Measurements from ENCODE around the gene IGFBP2.

IGFBP2 gene

DNA sequence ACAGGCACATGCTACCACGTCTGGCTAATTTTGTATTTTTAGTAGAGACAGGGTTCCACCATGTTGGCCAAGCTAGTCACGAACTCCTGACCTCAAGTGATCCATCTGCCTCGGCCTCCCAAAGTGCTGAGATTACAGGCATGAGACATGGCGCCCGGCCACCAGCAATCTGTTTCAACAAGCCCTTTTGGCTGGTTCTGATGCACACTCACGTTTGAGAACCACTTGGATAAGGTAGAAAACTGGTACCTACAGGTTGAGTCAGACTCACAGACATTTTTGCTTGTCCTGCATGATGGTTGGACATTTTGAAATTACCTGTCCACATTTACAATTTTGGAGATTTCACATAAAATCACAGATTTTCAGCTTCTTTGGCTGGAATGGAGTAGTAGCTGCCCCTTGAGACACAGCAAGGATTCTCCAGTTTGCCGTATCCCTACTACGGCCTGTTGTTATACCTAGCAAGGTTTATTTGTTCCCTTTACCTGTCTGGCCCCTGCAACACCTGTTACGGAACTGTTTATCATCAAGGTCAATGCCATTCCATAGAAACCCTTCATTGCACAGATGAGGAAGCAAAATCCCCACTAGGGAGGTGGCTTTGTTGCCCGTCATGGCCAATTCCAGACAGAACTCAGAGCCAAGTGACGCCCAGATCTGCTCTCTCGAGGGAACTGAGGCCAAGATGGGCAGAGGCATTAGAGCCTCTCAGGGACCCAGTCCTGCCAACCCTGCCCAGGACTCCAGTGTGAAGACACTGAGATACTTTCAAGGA is 31.4 kb upstream of the IGFBP2 start:
- ChIA-PET POLR2A (ENCODE audit: low non-redundant PET) (no interaction called here), CTCF (interaction anchor here (0.6 kb wide), 1 partner anchor 459 kb away, joined by 3 read pairs; no protein-coding TSS in a partner anchor)
- no peak for DNase-seq (ENCODE audit: low spot score)
- peak overlapping the region; percentile 63 for H3K27ac ChIP-seq
- TF ChIP-seq, protein P1, sequence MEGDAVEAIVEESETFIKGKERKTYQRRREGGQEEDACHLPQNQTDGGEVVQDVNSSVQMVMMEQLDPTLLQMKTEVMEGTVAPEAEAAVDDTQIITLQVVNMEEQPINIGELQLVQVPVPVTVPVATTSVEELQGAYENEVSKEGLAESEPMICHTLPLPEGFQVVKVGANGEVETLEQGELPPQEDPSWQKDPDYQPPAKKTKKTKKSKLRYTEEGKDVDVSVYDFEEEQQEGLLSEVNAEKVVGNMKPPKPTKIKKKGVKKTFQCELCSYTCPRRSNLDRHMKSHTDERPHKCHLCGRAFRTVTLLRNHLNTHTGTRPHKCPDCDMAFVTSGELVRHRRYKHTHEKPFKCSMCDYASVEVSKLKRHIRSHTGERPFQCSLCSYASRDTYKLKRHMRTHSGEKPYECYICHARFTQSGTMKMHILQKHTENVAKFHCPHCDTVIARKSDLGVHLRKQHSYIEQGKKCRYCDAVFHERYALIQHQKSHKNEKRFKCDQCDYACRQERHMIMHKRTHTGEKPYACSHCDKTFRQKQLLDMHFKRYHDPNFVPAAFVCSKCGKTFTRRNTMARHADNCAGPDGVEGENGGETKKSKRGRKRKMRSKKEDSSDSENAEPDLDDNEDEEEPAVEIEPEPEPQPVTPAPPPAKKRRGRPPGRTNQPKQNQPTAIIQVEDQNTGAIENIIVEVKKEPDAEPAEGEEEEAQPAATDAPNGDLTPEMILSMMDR (conservative IDR thresholded peaks at IDR 0.05; ENCODE audit: low read depth) = no peak

DNA sequence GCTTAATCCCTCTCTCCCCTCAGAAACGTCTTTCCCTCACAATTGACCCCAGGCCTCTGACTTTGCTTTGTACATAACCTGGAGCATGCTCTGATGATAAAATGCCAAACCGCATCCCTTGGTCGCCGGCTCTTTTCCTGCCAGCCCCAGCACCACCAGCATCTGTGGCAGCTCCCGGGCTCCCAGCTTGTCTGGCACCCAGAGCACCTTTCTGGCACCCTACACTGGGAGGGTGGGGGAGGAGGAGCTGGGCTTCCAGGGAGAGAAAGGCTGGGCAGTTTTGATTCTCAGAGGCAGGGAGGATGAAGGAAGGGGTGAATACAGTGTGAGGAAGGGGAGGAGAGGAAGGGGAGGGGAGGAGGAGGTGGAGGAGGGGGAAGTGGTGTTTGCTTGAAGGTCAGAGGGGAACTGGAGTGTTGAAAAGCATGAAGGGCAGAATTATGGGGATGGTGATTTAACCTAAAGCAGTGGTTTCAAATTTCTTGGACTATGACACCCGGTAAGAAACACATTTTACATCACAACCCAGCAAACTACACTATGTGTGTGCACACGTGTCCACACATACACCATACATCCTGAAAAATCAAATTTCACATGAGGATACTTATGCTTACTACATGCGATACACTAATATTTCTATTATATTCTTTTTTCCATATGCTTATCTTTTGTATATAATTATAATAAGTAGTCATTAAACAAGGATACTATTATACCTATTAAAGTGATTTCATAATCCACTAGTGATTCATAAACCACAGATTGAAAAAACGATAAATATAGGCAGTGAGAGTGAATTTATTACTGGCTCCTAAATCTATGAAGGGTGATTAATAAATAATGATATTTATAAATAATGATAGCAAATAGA is 30.0 kb upstream of the IGFBP2 start:
- TF ChIP-seq, protein P1 (conservative IDR thresholded peaks at IDR 0.05; ENCODE audit: low read depth) = no peak
- peak overlapping the region; percentile 63 for H3K27ac ChIP-seq
- ChIA-PET POLR2A (ENCODE audit: low non-redundant PET) (no interaction called here), CTCF (interaction anchor here (0.7 kb wide), 1 partner anchor 41 kb away, joined by 7 read pairs; no protein-coding TSS in a partner anchor)
- DNase-seq (ENCODE audit: low spot score) = no peak

DNA sequence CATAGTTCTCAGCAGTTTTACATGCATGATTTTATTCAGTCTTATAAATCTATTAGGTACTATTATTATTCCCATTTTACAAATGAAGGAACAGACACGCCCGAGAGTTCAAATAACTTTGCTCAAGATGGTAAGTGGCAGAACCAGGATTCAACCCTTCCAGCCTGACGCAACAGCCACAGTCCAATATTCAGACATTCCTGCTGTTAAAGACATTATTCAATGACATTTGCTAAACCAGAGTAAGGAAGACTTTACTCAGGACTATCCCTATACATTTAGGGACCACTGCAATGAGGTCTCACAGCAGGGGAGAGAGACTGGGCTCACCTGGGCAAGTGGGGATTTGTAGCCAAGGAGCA is 29.4 kb upstream of the IGFBP2 start:
- CTCF ChIA-PET = no interaction called here
- no peak overlapping the region for H3K27ac ChIP-seq
- TF ChIP-seq, protein P1 (conservative IDR thresholded peaks at IDR 0.05; ENCODE audit: low read depth) = no peak
- no peak for DNase-seq (ENCODE audit: low spot score)
- POLR2A ChIA-PET (ENCODE audit: low non-redundant PET) = no interaction called here

DNA sequence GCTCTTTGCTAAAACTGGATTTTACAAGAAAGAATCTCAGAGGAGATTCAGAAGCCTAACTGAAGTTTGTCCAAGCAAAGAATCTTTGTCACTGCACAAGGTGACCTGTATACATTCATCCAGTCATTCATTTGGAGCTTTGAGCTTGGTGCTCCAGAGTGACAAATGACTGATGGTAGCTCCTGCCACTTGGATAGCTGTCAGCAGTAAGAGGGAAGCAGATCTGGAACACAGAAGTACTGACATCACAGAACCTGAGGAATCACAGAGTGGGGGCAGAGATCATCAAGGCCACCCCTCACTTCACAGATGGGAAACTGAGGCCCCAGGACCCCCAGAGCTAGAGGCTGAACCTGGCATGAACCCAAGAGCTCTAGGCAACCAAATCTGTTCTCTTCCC is 28.8 kb upstream of the IGFBP2 start:
- DNase-seq (ENCODE audit: low spot score) = no peak
- TF ChIP-seq, protein P1 (conservative IDR thresholded peaks at IDR 0.05; ENCODE audit: low read depth) = no peak
- CTCF ChIA-PET = interaction anchor here (0.5 to 1.3 kb wide), 3 partner anchors 16 to 1709 kb away, joined by 3 read pairs; no protein-coding TSS in a partner anchor
- POLR2A ChIA-PET (ENCODE audit: low non-redundant PET) = no interaction called here
- H3K27ac ChIP-seq = no peak overlapping the region

DNA sequence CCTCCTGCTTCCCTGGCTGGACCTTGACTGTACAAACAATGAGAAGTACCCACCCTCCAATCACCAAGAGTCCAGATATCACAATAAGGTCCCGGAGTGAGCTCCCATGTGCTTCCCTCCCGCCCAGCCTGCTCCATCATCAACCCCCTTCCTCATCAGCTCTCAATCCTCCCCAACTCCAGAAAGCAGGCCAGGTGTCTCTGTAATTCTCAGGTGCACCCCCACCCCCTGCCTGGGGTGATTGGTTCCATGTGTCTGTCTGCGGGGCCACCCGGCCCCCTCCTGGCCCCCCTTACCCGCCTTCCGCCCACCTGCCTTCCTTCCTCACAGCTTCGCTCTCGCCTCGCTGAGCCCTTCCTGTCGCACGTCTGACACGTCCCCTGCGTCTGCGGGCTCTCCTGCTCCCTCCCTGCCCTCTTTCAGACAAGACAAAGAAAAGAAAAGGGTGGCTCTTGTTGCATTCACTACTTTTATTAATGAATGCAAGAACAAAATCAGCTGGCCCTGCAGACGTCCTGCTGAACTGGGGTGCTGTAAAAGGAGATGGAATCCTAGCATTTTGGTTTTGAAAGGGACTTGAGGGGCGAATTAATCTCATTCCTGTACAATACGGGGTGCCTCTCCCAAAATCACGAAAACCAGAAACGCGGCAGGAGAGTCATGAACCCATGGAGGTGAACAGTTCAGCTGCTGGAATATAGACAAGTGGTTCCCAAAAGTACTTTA is 26.5 kb upstream of the IGFBP2 start:
- CTCF ChIA-PET = no interaction called here
- H3K27ac ChIP-seq = no peak overlapping the region
- TF ChIP-seq, protein P1 (conservative IDR thresholded peaks at IDR 0.05; ENCODE audit: low read depth) = no peak
- POLR2A ChIA-PET (ENCODE audit: low non-redundant PET) = no interaction called here
- no peak for DNase-seq (ENCODE audit: low spot score)

DNA sequence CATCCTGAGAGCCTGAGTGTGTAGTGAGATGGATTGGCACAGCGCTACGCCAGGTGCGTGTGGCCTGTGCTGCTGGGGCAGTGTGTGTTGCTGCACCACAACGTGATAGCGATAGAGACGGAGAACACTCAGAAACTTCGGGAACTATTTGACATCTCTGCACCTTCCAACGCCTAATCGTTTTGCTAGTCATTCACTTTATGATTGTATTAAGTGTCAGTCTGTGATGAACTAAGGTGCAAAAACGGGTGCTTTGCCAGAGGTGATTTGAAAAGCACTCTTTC is 26.0 kb upstream of the IGFBP2 start:
- TF ChIP-seq, protein P1 (conservative IDR thresholded peaks at IDR 0.05; ENCODE audit: low read depth) = no peak
- ChIA-PET POLR2A (ENCODE audit: low non-redundant PET) (no interaction called here), CTCF (interaction anchor here (0.6 kb wide), 1 partner anchor 66 kb away, joined by 3 read pairs; no protein-coding TSS in a partner anchor)
- no peak overlapping the region for H3K27ac ChIP-seq
- no peak for DNase-seq (ENCODE audit: low spot score)
